ENCODE results near the gene MPPED1.

MPPED1 gene

GRCh38 chr22:43530349-43531201 is 118.8 kb downstream of the MPPED1 start:
- H3K9ac ChIP-seq (ENCODE audit: insufficient read length): no peak overlapping the region
- H3K27ac ChIP-seq: no peak overlapping the region
- H3K4me3 ChIP-seq: no peak overlapping the region
- TF ChIP-seq EZH2 (IDR thresholded peaks at IDR 0.05) (no peak), POLR2AphosphoS5 (IDR thresholded peaks at IDR 0.05; ENCODE audit: borderline replicate concordance, low read depth, low read length) (no peak), FOXP2 (optimal IDR thresholded peaks at IDR 0.05; ENCODE audit: control extremely low read depth, extremely low read length, insufficient read depth) (no peak)
- H3K9me3 ChIP-seq (ENCODE audit: low read depth, low read length): no peaks in the 10 kb centered on the region
- no peaks in the 10 kb centered on the region for H3K36me3 ChIP-seq (ENCODE audit: insufficient read depth, low read length)
- no peak for DNase-seq (ENCODE audit: low read depth, low spot score)

GRCh38 chr22:43531651-43532050 is 119.8 kb downstream of the MPPED1 start:
- Histone ChIP-seq H3K27ac (no peak overlapping the region), H3K9ac (ENCODE audit: insufficient read length) (no peak overlapping the region), H3K9me3 (ENCODE audit: low read depth, low read length) (no peaks in the 10 kb centered on the region), H3K4me3 (no peak overlapping the region), H3K36me3 (ENCODE audit: insufficient read depth, low read length) (no peaks in the 10 kb centered on the region)
- no peak for DNase-seq (ENCODE audit: low read depth, low spot score)
- no peak for TF ChIP-seq POLR2AphosphoS5 (IDR thresholded peaks at IDR 0.05; ENCODE audit: borderline replicate concordance, low read depth, low read length)
- no peak for TF ChIP-seq EZH2 (IDR thresholded peaks at IDR 0.05)
- TF ChIP-seq FOXP2 (optimal IDR thresholded peaks at IDR 0.05; ENCODE audit: control extremely low read depth, extremely low read length, insufficient read depth): no peak

GRCh38 chr22:43532301-43533155 is 120.7 kb downstream of the MPPED1 start:
- Histone ChIP-seq H3K27ac (no peak overlapping the region), H3K4me3 (no peak overlapping the region), H3K9me3 (ENCODE audit: low read depth, low read length) (no peaks in the 10 kb centered on the region), H3K9ac (ENCODE audit: insufficient read length) (no peak overlapping the region), H3K36me3 (ENCODE audit: insufficient read depth, low read length) (no peaks in the 10 kb centered on the region)
- TF ChIP-seq POLR2AphosphoS5 (IDR thresholded peaks at IDR 0.05; ENCODE audit: borderline replicate concordance, low read depth, low read length): no peak
- TF ChIP-seq FOXP2 (optimal IDR thresholded peaks at IDR 0.05; ENCODE audit: control extremely low read depth, extremely low read length, insufficient read depth): no peak
- no peak for TF ChIP-seq EZH2 (IDR thresholded peaks at IDR 0.05)
- no peak for DNase-seq (ENCODE audit: low read depth, low spot score)

- no peak for TF ChIP-seq FOXP2 (optimal IDR thresholded peaks at IDR 0.05; ENCODE audit: control extremely low read depth, extremely low read length, insufficient read depth)
- no peak for TF ChIP-seq EZH2 (IDR thresholded peaks at IDR 0.05)
- TF ChIP-seq POLR2AphosphoS5 (IDR thresholded peaks at IDR 0.05; ENCODE audit: borderline replicate concordance, low read depth, low read length): no peak
- Histone ChIP-seq H3K9me3 (ENCODE audit: low read depth, low read length) (no peaks in the 10 kb centered on the region), H3K4me3 (no peak overlapping the region), H3K36me3 (ENCODE audit: insufficient read depth, low read length) (no peaks in the 10 kb centered on the region), H3K27ac (no peak overlapping the region), H3K9ac (ENCODE audit: insufficient read length) (no peak overlapping the region)
- no peak for DNase-seq (ENCODE audit: low read depth, low spot score)
Measured at GRCh38 chr22:43533156-43533530, 121.3 kb downstream of the MPPED1 start.

GRCh38 chr22:43533656-43534428 is 122.0 kb downstream of the MPPED1 start:
- Histone ChIP-seq H3K27ac (no peak overlapping the region), H3K36me3 (ENCODE audit: insufficient read depth, low read length) (no peaks in the 10 kb centered on the region), H3K4me3 (no peak overlapping the region), H3K9ac (ENCODE audit: insufficient read length) (no peak overlapping the region), H3K9me3 (ENCODE audit: low read depth, low read length) (no peaks in the 10 kb centered on the region)
- no peak for TF ChIP-seq EZH2 (IDR thresholded peaks at IDR 0.05)
- TF ChIP-seq POLR2AphosphoS5 (IDR thresholded peaks at IDR 0.05; ENCODE audit: borderline replicate concordance, low read depth, low read length): no peak
- TF ChIP-seq FOXP2 (optimal IDR thresholded peaks at IDR 0.05; ENCODE audit: control extremely low read depth, extremely low read length, insufficient read depth): no peak
- DNase-seq (ENCODE audit: low read depth, low spot score): no peak

- DNase-seq (ENCODE audit: low read depth, low spot score): no peak
- TF ChIP-seq EZH2 (IDR thresholded peaks at IDR 0.05): no peak
- no peak for TF ChIP-seq FOXP2 (optimal IDR thresholded peaks at IDR 0.05; ENCODE audit: control extremely low read depth, extremely low read length, insufficient read depth)
- no peak for TF ChIP-seq POLR2AphosphoS5 (IDR thresholded peaks at IDR 0.05; ENCODE audit: borderline replicate concordance, low read depth, low read length)
- no peak overlapping the region for H3K27ac ChIP-seq
- H3K9ac ChIP-seq (ENCODE audit: insufficient read length): no peak overlapping the region
- no peaks in the 10 kb centered on the region for H3K9me3 ChIP-seq (ENCODE audit: low read depth, low read length)
- no peaks in the 10 kb centered on the region for H3K36me3 ChIP-seq (ENCODE audit: insufficient read depth, low read length)
- H3K4me3 ChIP-seq: no peak overlapping the region
Measured at GRCh38 chr22:43534916-43535315, 123.1 kb downstream of the MPPED1 start.

- Histone ChIP-seq H3K9me3 (ENCODE audit: low read depth, low read length) (no peaks in the 10 kb centered on the region), H3K9ac (ENCODE audit: insufficient read length) (no peak overlapping the region), H3K36me3 (ENCODE audit: insufficient read depth, low read length) (no peaks in the 10 kb centered on the region), H3K27ac (no peak overlapping the region), H3K4me3 (no peak overlapping the region)
- no peak for DNase-seq (ENCODE audit: low read depth, low spot score)
- TF ChIP-seq POLR2AphosphoS5 (IDR thresholded peaks at IDR 0.05; ENCODE audit: borderline replicate concordance, low read depth, low read length) (no peak), EZH2 (IDR thresholded peaks at IDR 0.05) (no peak), FOXP2 (optimal IDR thresholded peaks at IDR 0.05; ENCODE audit: control extremely low read depth, extremely low read length, insufficient read depth) (no peak)
Measured at GRCh38 chr22:43535336-43535735, 123.5 kb downstream of the MPPED1 start.

- Histone ChIP-seq H3K36me3 (ENCODE audit: insufficient read depth, low read length) (no peaks in the 10 kb centered on the region), H3K4me3 (no peak overlapping the region), H3K27ac (no peak overlapping the region), H3K9ac (ENCODE audit: insufficient read length) (no peak overlapping the region), H3K9me3 (ENCODE audit: low read depth, low read length) (no peaks in the 10 kb centered on the region)
- DNase-seq (ENCODE audit: low read depth, low spot score): no peak
- TF ChIP-seq FOXP2 (optimal IDR thresholded peaks at IDR 0.05; ENCODE audit: control extremely low read depth, extremely low read length, insufficient read depth) (no peak), POLR2AphosphoS5 (IDR thresholded peaks at IDR 0.05; ENCODE audit: borderline replicate concordance, low read depth, low read length) (no peak), EZH2 (IDR thresholded peaks at IDR 0.05) (no peak)
Measured at GRCh38 chr22:43535741-43536140, 123.9 kb downstream of the MPPED1 start.
